ENCODE data around the gene TLE3. TPM values are rescaled to one million over a fixed set of nuclear protein-coding genes. Genes with fewer than 3 reads are reported as not detected.

The TLE3 gene
- total RNA-seq, 1 donor from 2014 or later, result 58.8 TPM

DNA sequence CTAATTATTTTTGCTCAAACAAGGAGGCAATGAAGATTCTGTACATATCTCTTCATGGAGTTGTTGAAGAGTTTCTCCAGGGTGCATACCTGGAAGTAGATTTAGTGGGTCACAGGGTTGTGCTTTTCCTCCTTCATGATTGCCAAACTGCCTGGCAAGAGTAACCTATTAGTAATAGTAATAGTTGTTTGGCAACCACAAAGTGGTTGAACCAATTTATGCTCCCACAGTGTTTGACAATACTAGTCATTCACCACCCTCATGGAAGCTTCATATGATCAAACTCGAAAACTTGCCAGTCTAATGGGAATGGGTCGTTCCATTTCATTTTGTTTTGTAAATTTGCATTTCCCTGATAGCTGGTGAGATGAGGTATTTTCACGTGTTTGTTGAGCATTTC, 57.8 kb downstream of the TLE3 start:
- Histone ChIP-seq H3K9me3 (no peaks in the 10 kb centered on the region), H3K27me3 (no peaks in the 10 kb centered on the region), H3K4me3 (no peak overlapping the region), H3K4me1 (no peaks in the 10 kb centered on the region), H3K27ac (no peak overlapping the region), H3K36me3 (no peaks in the 10 kb centered on the region)
- intact Hi-C loops (cut with DNase I), result no loop called here
- DNase-seq (no peak), ATAC-seq (no peak)
- TF ChIP-seq, protein P1, sequence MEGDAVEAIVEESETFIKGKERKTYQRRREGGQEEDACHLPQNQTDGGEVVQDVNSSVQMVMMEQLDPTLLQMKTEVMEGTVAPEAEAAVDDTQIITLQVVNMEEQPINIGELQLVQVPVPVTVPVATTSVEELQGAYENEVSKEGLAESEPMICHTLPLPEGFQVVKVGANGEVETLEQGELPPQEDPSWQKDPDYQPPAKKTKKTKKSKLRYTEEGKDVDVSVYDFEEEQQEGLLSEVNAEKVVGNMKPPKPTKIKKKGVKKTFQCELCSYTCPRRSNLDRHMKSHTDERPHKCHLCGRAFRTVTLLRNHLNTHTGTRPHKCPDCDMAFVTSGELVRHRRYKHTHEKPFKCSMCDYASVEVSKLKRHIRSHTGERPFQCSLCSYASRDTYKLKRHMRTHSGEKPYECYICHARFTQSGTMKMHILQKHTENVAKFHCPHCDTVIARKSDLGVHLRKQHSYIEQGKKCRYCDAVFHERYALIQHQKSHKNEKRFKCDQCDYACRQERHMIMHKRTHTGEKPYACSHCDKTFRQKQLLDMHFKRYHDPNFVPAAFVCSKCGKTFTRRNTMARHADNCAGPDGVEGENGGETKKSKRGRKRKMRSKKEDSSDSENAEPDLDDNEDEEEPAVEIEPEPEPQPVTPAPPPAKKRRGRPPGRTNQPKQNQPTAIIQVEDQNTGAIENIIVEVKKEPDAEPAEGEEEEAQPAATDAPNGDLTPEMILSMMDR (IDR thresholded peaks at IDR 0.05), result no peak

DNA sequence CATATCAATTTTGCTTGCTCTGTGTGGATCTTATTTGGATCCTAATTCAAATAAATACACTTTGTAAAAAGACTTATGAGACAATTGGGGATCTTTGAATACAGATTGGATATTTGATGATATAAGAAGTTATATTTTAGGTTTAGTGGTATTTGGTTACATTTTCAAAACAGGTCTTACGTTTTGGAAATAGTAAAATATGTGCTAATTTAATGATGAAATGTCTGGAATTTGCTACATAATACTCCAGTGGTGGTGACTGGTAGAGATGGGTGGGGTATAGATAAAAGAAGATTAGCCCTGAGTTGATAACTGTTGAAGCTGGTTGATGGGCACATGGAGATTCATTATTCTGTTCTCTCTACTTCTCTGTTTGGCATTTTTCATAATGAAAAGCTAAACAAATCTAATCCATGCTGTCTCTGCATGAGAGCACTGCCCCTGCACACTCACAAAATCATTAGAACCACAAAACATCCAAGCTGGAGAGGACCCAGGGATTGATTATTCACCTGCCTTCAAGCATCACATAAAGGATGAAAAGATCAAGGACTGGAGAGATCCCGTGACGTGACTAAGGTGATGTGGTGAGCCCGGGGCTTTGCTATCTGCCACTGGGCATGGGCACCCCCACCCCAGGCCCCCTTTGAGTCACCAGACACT, 58.9 kb downstream of the TLE3 start:
- no peaks in the 10 kb centered on the region for H3K36me3 ChIP-seq
- DNase-seq (peak; percentile 22), ATAC-seq (no peak)
- H3K9me3 ChIP-seq, result no peaks in the 10 kb centered on the region
- no peak overlapping the region for H3K27ac ChIP-seq
- TF ChIP-seq, protein P1 (IDR thresholded peaks at IDR 0.05), result no peak
- H3K4me1 ChIP-seq, result no peaks in the 10 kb centered on the region
- no peak overlapping the region for H3K4me3 ChIP-seq
- no peaks in the 10 kb centered on the region for H3K27me3 ChIP-seq
- intact Hi-C loops (cut with DNase I), result no loop called here

DNA sequence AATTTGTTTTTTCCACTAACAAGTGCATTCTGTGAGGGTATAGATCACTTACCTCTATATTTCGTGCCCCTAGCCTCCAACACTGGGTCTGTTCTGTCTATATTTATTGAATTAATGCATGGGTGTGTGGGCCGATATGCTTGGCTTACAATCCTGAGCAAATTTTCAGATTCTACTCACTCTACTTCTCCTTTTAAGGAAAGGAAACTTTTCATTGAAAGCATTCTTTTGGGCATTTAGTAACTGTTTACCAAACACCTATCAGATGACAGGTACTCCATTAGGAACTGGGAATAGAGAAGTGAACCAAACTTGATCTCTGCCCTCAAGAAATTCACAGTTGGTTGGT, 60.5 kb downstream of the TLE3 start:
- no peak overlapping the region for H3K4me3 ChIP-seq
- H3K4me1 ChIP-seq, result no peaks in the 10 kb centered on the region
- H3K36me3 ChIP-seq, result no peaks in the 10 kb centered on the region
- DNase-seq (no peak), ATAC-seq (no peak)
- TF ChIP-seq, protein P1 (IDR thresholded peaks at IDR 0.05), result no peak
- no peaks in the 10 kb centered on the region for H3K9me3 ChIP-seq
- intact Hi-C loops (cut with DNase I), result no loop called here
- H3K27me3 ChIP-seq, result no peaks in the 10 kb centered on the region
- H3K27ac ChIP-seq, result no peak overlapping the region

DNA sequence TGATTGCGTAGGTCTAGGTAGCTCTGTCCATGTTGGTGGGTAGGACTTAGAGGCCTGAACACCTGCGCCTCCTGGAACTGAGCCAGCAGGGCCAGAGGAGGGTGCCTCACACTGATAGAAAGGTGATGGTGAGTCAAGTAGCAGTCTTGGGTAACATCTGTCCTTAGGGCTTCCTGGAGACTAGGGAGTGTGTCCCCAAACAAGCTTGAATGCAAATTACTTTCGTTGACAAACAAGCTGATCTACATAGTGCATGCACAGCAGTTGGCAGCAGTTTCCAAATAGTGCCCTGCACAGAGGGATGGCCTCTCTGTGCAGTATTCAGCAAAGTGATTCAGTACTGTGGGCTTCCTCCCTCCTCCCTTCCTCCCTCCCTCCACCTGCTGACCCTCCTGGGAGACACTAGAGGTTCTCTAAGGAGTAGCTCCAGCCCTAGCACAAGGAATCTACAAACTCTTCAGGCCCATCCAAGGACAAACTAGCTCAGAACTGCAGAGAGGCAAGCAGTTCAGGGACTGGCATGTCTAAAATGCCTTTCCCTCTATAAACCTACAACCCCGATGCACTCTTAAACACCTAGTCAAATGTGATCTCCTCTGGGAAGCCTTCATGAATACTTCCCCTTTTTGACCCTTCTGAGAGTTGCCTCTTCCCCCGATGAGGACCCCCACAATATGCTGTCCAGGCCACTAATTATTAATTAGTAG, 61.0 kb downstream of the TLE3 start:
- no peak overlapping the region for H3K4me3 ChIP-seq
- no peaks in the 10 kb centered on the region for H3K9me3 ChIP-seq
- H3K27ac ChIP-seq, result no peak overlapping the region
- no peaks in the 10 kb centered on the region for H3K4me1 ChIP-seq
- no peaks in the 10 kb centered on the region for H3K36me3 ChIP-seq
- intact Hi-C loops (cut with DNase I), result no loop called here
- ATAC-seq (no peak), DNase-seq (peak; percentile 55)
- no peaks in the 10 kb centered on the region for H3K27me3 ChIP-seq
- TF ChIP-seq, protein P1 (IDR thresholded peaks at IDR 0.05), result no peak

DNA sequence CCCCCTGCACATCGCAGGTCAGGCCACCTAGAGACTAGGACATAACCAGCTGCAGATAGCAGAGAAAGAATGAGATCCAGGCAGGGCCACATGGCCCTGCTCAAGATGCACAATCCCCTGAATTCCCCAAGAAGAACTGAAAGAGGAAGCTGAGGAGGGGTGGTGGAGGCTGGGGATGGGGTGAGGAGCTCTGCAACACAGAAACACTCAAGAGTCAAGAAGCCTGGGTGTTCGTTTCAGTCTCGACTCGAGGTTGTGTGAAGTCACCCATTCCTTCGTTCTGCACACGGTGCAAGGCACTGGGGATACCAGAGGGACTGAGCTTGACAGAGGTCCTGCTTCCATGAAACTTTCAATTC, 62.0 kb downstream of the TLE3 start:
- peak; percentile 26 for ATAC-seq
- H3K36me3 ChIP-seq, result no peaks in the 10 kb centered on the region
- TF ChIP-seq, protein P1 (IDR thresholded peaks at IDR 0.05), result no peak
- H3K27ac ChIP-seq, result no peak overlapping the region
- no peak overlapping the region for H3K4me3 ChIP-seq
- intact Hi-C loops (cut with DNase I), result no loop called here
- DNase-seq, result no peak
- no peaks in the 10 kb centered on the region for H3K4me1 ChIP-seq
- H3K9me3 ChIP-seq, result no peaks in the 10 kb centered on the region
- H3K27me3 ChIP-seq, result no peaks in the 10 kb centered on the region
